ENCODE data around the gene ZNF275. TPM values are rescaled to one million over a fixed set of nuclear protein-coding genes. Genes with fewer than 3 reads are reported as not detected.
A peak's percentile ranks its signal among the peaks of the same experiment; 100 is the strongest.

The ZNF275 gene
- total and polyA plus RNA-seq, 12 donors = 22.8 to 252 (median 101) TPM

GRCh38 chrX:153303276-153304262 lies 30.4 kb upstream of the ZNF275 start:
- no peaks in the 10 kb centered on the region for H3K9me3 ChIP-seq (replicated peaks in 1 of 3)
- no peak overlapping the region for H3K4me3 ChIP-seq
- H3K36me3 ChIP-seq (replicated peaks in 1 of 2) = no peaks in the 10 kb centered on the region
- 67 to 83% (median 76%) methylated on average over 6 to 12 of the region's 12 CpGs for WGBS, 4 donors
- peaks cover 0 to 8% of the 10 kb centered on the region in 2 donors for H3K4me1 ChIP-seq (replicated peaks in 1 of 2)
- H3K27ac ChIP-seq = no peak overlapping the region
- no peak for TF ChIP-seq CTCF (IDR thresholded peaks at IDR 0.05)
- no peak for TF ChIP-seq POLR2A (IDR thresholded peaks at IDR 0.05)
- no peaks in the 10 kb centered on the region for H3K27me3 ChIP-seq
- DNase-seq = no peak
- intact Hi-C loops (cut with DNase I) = no loop called here

- H3K4me3 ChIP-seq = no peak overlapping the region
- H3K36me3 ChIP-seq (replicated peaks in 1 of 2) = no peaks in the 10 kb centered on the region
- no peaks in the 10 kb centered on the region for H3K9me3 ChIP-seq (replicated peaks in 1 of 3)
- H3K4me1 ChIP-seq (replicated peaks in 1 of 2) = peaks cover 0 to 8% of the 10 kb centered on the region in 2 donors
- H3K27me3 ChIP-seq = no peaks in the 10 kb centered on the region
- WGBS, 4 donors = 25 to 68% (median 50%) methylated on average over 3 to 9 of the region's 9 CpGs
- peak overlapping the region in 2 of 5 donors; percentile 26 to 82 for H3K27ac ChIP-seq
- intact Hi-C loops (cut with DNase I) = no loop called here
- TF ChIP-seq POLR2A (IDR thresholded peaks at IDR 0.05) = no peak
- no peak for TF ChIP-seq CTCF (IDR thresholded peaks at IDR 0.05)
- DNase-seq = peak in 3 of 7 donors; percentile 16 to 32 (median 28)
These were observed 28.8 kb upstream of the ZNF275 start for GRCh38 chrX:153304988-153305736.

GRCh38 chrX:153305972-153306371 lies 28.0 kb upstream of the ZNF275 start:
- no peaks in the 10 kb centered on the region for H3K9me3 ChIP-seq (replicated peaks in 1 of 3)
- TF ChIP-seq CTCF (IDR thresholded peaks at IDR 0.05) (no peak), POLR2A (IDR thresholded peaks at IDR 0.05) (no peak)
- intact Hi-C loops (cut with DNase I) = no loop called here
- H3K36me3 ChIP-seq (replicated peaks in 1 of 2) = no peaks in the 10 kb centered on the region
- H3K4me3 ChIP-seq = no peak overlapping the region
- no peak for DNase-seq
- peak overlapping the region in 2 of 5 donors; percentile 75 to 82 for H3K27ac ChIP-seq
- H3K27me3 ChIP-seq = no peaks in the 10 kb centered on the region
- 86 to 95% (median 91%) methylated on average over 3 of the region's 3 CpGs for WGBS, 4 donors
- H3K4me1 ChIP-seq (replicated peaks in 1 of 2) = peaks cover 0 to 8% of the 10 kb centered on the region in 2 donors

GRCh38 chrX:153306527-153307115 lies 27.3 kb upstream of the ZNF275 start:
- Histone ChIP-seq H3K27ac (peak overlapping the region in 3 of 5 donors; percentile 28 to 82 (median 75)), H3K9me3 (replicated peaks in 1 of 3) (no peaks in the 10 kb centered on the region), H3K4me1 (replicated peaks in 1 of 2) (peaks cover 0 to 8% of the 10 kb centered on the region in 2 donors), H3K36me3 (replicated peaks in 1 of 2) (no peaks in the 10 kb centered on the region), H3K27me3 (no peaks in the 10 kb centered on the region), H3K4me3 (no peak overlapping the region)
- intact Hi-C loops (cut with DNase I) = no loop called here
- DNase-seq = no peak
- TF ChIP-seq POLR2A (IDR thresholded peaks at IDR 0.05) = no peak
- no peak for TF ChIP-seq CTCF (IDR thresholded peaks at IDR 0.05)
- 73 to 94% (median 86%) methylated on average over 2 to 17 of the region's 17 CpGs for WGBS, 4 donors
